Activated CD8-positive, alpha-beta memory T cell treated with anti-CD3 and anti-CD28 coated beads, Interleukin-2, amount 10 ng/mL, durations not matched to agents 7 days and 5 days (primary cell): ENCODE results near the gene EBF3. TPM values are rescaled to one million over a fixed set of nuclear protein-coding genes. Genes with fewer than 3 reads are reported as not detected.
"Not testable (repeated sequence)": the region's sequence is repeated elsewhere in the genome, so short reads cannot be mapped to it uniquely, and the experiment has no call there.

Source experiments
- ATAC-seq: fragments of 150-1000 bp; cut with Tn5 transposase; one replicate; pipeline ENCODE4 v1.10.0; 2021; ENCODE audit warnings: moderate library complexity
- CTCF ChIA-PET: fragments of 350-600 bp; sonication (Branson Sonifier 250); formaldehyde crosslinking; loops from one replicate; lab custom pipeline; 2021; ENCODE audit warnings: antibody characterized with exemption; lab: Charles Lee
- DNase-seq: peaks from one replicate; pipeline ENCODE4 v3.0.0-alpha.2; 2020
- H3K27ac Mint-ChIP-seq: one replicate; pipeline ENCODE4 v1.8.0; 2021; ENCODE audit warnings: mild to moderate bottlenecking, mixed read lengths
- H3K27me3 Mint-ChIP-seq: one replicate; pipeline ENCODE4 v1.8.0; 2021; ENCODE audit warnings: mixed read lengths
- H3K36me3 Mint-ChIP-seq: one replicate; pipeline ENCODE4 v1.8.0; 2021; ENCODE audit warnings: mild to moderate bottlenecking, mixed read lengths
- H3K4me1 Mint-ChIP-seq: one replicate; pipeline ENCODE4 v1.8.0; 2021; ENCODE audit warnings: mixed read lengths
- H3K4me3 Mint-ChIP-seq: one replicate; pipeline ENCODE4 v1.8.0; 2021; ENCODE audit warnings: mild to moderate bottlenecking, moderate library complexity, mixed read lengths
- H3K9me3 Mint-ChIP-seq: one replicate; pipeline ENCODE4 v1.8.0; 2022; ENCODE audit warnings: low read depth, mixed read lengths
- total RNA-seq, 2 experiments: library from RNA; stranded (reverse); gene quantifications; one replicate each; pipeline ENCODE4 v1.2.3, GENCODE V29; 2021

The EBF3 gene
- total RNA-seq, 2 experiments from 2014 or later = not detected

DNA sequence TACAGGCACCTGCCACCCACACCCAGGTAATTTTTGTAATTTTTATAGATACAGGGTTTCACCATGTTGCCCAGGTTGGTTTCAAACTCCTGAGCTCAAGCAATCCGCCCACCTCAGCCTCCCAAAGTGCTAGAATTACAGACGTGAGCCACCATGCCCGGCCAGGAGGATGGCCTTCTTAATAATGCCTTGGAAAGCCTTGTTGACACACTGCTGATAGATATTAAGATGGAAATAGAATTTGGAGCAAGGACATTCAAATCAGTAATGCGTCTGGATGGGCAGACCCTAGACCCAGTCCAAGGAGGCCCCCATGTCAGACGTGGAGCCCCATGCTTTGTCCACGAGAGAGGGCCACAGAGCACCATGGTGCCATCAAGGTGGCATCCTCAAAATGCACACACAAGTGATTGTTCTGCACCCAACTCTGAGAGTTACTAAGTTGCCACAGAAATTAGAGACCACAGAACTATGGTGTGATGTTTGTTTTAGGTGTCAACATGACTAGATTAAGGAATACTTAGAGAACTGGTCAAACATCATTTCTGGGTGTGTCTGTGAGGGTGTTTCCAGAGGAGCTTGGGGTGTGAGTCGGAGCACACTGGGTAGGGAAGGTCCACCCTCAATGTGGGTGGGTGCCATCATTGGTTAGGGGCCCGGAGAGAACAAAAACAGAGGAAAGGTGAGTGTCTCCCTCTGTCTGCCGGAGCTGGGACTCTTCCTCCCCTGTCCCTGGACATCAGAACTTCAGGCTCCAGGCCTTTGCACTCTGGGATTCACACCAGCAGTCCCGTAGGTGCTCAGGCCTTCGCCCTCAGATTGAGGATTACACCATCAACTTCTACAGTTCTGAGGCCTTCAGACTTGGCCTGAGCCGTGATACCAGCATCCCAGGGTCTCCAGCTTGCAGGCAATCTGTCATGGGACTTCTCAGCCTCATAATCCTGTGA is 34.5 kb downstream of the EBF3 start:
- Mint-ChIP-seq H3K4me3 (no peak overlapping the region), H3K27ac (no peak overlapping the region)

DNA sequence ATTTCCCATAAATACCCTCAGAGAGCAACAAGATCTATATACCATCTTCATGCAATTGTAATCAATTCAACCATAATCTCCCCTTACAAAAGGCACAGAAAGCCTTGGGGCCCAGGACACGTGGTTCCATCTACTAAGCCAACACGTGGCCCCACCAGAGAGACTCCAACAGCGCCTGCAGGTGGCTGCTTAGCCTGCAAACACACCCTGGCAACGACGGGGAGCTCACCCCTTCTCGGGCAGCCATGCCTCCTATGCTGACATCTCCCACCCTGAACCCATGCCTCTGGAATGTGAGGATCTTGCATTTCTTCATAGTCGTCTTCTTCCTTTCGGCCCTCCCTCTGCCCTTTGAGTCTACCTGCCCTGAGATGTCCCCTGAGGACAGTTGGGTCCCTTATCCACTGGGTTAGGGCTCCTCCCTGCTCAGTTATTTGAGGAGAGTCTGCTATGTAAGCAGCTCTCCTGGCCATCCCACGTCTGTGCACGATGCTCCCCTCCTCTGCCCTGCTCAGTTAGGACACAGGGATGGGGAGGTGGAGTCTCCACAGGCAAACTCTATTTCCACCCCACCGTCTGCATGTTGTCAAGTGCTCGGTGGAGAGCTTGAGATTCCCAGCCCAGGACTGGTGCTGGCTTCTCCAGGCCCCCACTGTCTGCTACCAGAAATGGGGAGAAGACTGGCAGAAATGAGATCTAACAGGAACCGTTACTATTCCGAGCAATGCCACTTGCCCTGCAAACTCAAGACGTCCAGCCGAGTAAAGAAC is 36.5 kb downstream of the EBF3 start:
- Mint-ChIP-seq H3K27ac (no peak overlapping the region), H3K9me3 (no peaks in the 10 kb centered on the region), H3K36me3 (no peaks in the 10 kb centered on the region), H3K4me3 (no peak overlapping the region), H3K27me3 (no peaks in the 10 kb centered on the region), H3K4me1 (no peaks in the 10 kb centered on the region)
- DNase-seq (no peak), ATAC-seq (no peak)
- CTCF ChIA-PET = no interaction called here

More for the DNA sequence above, 34.5 kb downstream of the EBF3 start:
- H3K27me3 Mint-ChIP-seq = no peaks in the 10 kb centered on the region
- ATAC-seq = no peak
- CTCF ChIA-PET = no interaction called here
- no peaks in the 10 kb centered on the region for H3K9me3 Mint-ChIP-seq
- H3K4me1 Mint-ChIP-seq = no peaks in the 10 kb centered on the region
- H3K36me3 Mint-ChIP-seq = no peaks in the 10 kb centered on the region
- DNase-seq = no peak

DNA sequence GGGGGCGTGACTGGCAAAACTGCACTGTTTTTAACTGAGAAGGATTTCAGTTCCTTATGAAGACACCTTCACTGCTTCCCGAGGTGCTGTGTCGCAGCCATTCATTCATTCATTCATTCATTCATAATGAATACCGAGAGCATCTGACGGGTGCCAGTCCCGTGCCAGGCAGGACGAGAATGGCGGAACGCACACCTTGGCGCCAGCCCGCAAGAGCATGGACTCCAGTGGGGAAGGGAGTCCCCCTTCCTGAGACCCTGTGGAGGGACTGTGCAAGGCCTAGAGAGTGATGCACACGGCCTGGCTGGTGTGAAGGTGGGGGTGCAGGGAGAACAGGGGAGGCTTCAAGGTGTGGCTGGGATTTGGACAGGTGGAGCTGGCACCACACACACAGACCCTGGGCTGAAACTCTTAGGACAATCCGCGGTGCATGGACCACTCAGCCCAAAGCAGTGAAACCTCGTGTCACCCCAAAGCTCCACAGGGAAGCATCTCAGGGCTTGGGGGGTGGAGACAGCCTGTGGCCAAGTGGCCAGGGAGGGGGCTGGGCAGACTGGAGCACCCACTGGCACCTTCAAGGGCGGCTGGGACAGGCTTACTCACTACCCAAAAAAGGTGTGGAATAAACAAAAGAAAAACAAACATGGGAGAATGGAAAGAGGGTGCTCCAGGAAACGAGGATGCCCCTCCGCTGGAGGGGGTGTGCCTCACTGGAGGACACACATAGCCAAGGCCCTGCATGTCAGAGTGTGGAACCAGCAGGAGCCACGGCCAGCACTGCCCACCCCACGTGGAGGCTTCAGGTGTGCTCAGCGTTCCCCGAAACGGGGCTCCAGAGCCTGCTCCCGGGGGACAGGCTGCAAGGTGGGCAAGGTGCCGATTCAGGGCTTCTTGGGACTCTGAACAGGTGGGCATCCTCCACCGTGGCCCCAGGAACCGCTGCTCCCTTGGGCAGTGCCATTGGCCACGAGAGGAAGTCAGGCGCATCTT is 37.7 kb downstream of the EBF3 start:
- H3K4me1 Mint-ChIP-seq = no peaks in the 10 kb centered on the region
- no peaks in the 10 kb centered on the region for H3K27me3 Mint-ChIP-seq
- H3K9me3 Mint-ChIP-seq = no peaks in the 10 kb centered on the region
- ATAC-seq (no peak), DNase-seq (no peak)
- H3K4me3 Mint-ChIP-seq = no peak overlapping the region
- CTCF ChIA-PET = no interaction called here
- H3K27ac Mint-ChIP-seq = no peak overlapping the region
- H3K36me3 Mint-ChIP-seq = no peaks in the 10 kb centered on the region

DNA sequence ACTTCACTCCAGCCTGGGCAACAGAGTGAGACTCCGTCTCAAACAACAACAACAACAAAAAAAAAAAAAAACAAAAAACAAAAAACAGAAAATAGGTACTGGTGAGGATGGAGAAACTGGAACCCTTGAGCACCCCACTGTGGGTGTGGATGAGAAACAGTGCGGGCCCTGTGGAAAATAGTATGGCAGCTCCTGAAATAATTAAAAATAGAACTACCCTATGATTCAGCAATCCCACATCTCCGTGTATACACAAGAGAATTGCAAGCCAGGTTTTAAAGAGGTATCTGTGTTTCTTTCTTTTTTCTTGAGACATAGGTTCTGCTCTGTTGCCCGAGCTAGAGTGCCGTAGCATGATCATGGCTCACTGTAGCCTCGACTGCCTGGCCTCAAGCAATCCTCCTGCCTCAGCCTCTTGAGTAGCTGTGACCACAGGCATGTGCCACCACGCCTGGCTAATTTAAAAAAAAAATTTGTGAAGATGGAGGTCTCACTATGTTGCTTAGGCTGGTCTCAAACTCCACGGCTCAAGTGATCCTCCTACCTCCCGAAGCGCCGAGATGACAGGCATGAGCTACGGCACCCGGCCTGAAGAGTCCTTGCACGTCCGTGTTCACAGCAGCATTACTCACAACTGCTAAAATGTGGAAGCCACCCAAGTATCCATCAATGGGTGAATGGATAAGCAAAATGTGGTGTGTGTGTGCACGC is 39.5 kb downstream of the EBF3 start:
- CTCF ChIA-PET = interaction anchor here (0.7 kb wide), 1 partner anchor 34 kb away, joined by 3 read pairs; no protein-coding TSS in a partner anchor
- no peak overlapping the region for H3K27ac Mint-ChIP-seq
- DNase-seq (no peak), ATAC-seq (no peak)
- H3K9me3 Mint-ChIP-seq = no peaks in the 10 kb centered on the region
- no peaks in the 10 kb centered on the region for H3K4me1 Mint-ChIP-seq
- no peak overlapping the region for H3K4me3 Mint-ChIP-seq
- no peaks in the 10 kb centered on the region for H3K27me3 Mint-ChIP-seq
- H3K36me3 Mint-ChIP-seq = no peaks in the 10 kb centered on the region

DNA sequence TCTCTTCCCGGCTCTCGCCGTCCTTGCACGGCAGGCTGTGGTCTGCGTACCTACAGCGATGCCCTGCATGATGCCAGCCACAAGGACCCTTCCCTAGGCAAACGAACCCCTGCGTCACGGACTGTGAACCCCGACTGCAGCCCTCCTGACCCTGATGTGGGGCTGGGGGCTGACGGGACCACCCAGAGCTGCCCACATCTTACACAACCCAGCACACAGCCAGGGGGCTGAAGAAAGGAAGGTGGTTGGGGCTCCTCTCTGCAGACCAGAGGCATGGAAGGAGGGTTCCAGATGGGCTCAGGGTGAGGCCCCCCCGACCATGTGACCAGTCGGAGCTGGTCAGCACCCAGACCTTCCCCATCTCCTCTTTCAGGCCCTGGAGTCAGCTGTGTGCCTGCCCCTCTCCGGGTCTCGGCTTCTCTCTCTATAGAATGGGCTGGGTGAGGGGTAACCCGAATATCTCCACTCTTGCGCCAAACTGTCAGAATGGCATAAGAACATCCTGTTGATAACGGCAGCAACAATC is 41.4 kb downstream of the EBF3 start:
- DNase-seq = no peak
- no peaks in the 10 kb centered on the region for H3K36me3 Mint-ChIP-seq
- H3K4me1 Mint-ChIP-seq = no peaks in the 10 kb centered on the region
- H3K27me3 Mint-ChIP-seq = no peaks in the 10 kb centered on the region
- ATAC-seq = no peak
- no peaks in the 10 kb centered on the region for H3K9me3 Mint-ChIP-seq
- CTCF ChIA-PET = no interaction called here
- no peak overlapping the region for H3K4me3 Mint-ChIP-seq
- H3K27ac Mint-ChIP-seq = no peak overlapping the region

DNA sequence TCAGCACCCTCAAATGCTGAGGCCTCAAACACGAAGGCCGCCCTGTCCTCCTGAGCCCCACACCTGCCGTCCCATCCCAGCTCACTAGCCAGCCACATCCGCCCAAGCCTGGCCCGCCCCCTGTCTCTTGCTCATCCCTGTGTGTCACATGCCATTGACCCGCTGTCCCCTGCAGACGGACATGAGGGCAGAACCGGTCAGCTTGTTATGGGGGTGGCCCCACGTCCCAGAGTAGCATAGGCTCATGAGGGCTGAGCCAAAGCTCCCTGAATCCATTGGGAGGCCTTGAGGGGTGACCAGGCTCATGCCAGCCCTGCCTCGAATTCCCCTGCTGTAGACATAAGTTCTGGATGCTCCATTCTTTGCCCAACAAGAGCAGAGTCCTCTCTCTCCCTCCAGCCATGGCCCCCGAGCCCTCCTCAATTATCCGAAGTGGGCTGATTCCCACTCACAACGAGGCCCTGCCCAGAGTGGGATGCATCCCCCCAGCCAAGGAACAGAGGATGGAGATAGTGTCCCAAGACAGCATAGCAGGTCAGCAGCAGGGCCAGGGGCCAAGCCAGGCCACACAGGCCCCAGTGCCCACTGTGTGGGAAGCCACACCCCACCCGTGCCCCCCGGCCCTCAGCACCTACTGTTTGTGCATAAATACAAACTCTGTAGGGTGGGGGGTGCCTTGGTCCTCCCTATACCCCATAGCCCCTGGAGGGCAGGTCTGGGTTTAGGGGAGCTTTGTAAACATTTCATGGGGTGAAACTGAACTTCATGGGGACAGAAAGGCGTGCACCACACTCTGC is 42.1 kb downstream of the EBF3 start:
- ATAC-seq (no peak), DNase-seq (no peak)
- Mint-ChIP-seq H3K4me3 (no peak overlapping the region), H3K36me3 (no peaks in the 10 kb centered on the region), H3K27ac (no peak overlapping the region), H3K4me1 (no peaks in the 10 kb centered on the region), H3K9me3 (no peaks in the 10 kb centered on the region), H3K27me3 (no peaks in the 10 kb centered on the region)
- CTCF ChIA-PET = no interaction called here

DNA sequence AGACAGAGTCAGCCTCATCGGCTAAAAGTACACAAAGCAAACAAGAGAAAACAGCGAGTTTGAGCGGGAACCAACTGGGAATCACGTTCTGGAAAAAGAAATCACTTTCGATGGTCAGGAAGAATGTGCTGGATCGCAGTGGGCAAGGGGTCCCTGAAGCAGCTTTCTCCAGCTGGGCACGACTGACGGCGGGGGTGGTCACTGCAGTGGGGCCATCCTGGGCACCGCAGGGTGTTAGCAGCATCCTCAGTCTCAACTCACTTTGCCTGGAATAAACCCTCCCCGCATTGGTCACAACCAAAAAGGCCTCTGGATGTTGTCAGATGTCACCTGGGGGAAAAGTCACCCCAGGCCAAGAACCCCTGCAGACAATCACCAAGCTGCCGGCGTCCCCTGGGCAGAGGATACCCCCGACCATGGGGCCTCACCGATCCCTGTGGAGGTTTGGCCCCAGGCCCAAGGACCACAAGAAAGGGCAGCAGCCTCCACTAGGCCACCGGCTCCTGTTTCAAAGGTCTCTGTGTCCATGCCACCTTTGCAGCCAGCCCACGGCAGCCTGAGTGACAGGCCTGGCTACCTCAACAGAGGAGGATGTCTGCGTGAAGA is 42.9 kb downstream of the EBF3 start:
- Mint-ChIP-seq H3K27me3 (no peaks in the 10 kb centered on the region), H3K9me3 (no peaks in the 10 kb centered on the region), H3K36me3 (no peaks in the 10 kb centered on the region), H3K4me1 (no peaks in the 10 kb centered on the region), H3K4me3 (no peak overlapping the region), H3K27ac (no peak overlapping the region)
- ATAC-seq (no peak), DNase-seq (no peak)
- CTCF ChIA-PET = no interaction called here

DNA sequence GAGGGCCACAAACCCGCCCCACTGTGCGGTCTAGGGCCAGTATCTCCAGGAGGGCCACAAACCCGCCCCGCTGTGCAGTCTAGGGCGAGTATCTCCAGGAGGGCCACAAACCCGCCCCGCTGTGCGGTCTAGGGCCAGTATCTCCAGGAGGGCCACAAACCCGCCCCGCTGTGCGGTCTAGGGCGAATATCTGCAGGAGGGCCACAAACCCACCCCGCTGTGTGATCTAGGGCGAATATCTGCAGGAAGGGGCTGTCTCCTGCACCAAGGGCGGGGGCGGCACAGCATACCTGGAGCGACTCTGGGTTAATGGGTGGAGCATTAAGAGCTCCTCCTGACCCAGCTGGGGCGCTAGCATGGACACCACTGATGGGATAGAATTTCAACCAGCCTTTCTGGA is 43.9 kb downstream of the EBF3 start:
- H3K27ac Mint-ChIP-seq, H3K4me1 Mint-ChIP-seq, ATAC-seq, H3K36me3 Mint-ChIP-seq, CTCF ChIA-PET, H3K9me3 Mint-ChIP-seq, H3K27me3 Mint-ChIP-seq, H3K4me3 Mint-ChIP-seq, DNase-seq: not testable (repeated sequence)

DNA sequence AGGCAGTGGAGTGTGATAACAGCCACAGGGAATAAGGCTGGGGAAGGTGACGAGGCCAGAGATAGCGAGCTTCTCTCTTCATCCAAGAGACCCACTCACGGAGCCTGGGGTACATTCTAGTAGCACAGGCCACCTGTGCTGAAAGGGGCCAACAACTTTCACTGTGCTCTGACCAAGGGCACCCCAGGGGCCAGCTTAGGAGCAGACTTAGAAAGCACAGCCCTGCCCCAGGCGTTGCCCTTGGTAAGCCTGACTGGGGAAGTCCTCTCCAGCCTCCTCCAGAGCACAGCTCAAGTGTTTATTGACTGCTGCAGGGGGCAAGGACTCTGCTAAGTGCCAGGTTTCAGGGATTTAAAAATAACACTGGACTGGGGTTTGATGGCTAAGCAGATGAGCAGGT is 44.7 kb downstream of the EBF3 start:
- no peak for ATAC-seq
- H3K9me3 Mint-ChIP-seq = no peaks in the 10 kb centered on the region
- H3K4me1 Mint-ChIP-seq = no peaks in the 10 kb centered on the region
- H3K36me3 Mint-ChIP-seq = no peaks in the 10 kb centered on the region
- H3K27ac Mint-ChIP-seq = no peak overlapping the region
- CTCF ChIA-PET = no interaction called here
- H3K4me3 Mint-ChIP-seq = no peak overlapping the region
- no peak for DNase-seq
- no peaks in the 10 kb centered on the region for H3K27me3 Mint-ChIP-seq

DNA sequence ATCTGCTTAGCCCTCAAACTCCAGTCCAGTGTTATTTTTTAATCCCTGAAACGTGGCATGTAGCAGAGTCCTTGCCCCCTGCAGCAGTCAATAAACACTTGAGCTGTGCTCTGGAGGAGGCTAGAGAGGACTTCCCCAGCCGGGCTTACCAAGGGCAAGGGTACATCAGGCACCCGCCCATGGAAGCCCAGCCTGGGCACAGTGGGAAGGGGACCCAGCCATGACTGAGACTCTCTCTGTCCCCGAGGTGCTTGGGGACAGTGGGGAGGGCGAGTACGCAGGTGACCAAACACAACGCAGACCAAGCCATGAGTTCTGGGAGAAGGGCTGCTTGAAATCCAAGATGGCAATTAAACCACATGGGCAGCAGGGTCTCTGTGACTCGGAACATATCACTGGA is 45.2 kb downstream of the EBF3 start:
- no peaks in the 10 kb centered on the region for H3K9me3 Mint-ChIP-seq
- no peak overlapping the region for H3K4me3 Mint-ChIP-seq
- no peak for ATAC-seq
- H3K36me3 Mint-ChIP-seq = no peaks in the 10 kb centered on the region
- CTCF ChIA-PET = no interaction called here
- H3K27ac Mint-ChIP-seq = no peak overlapping the region
- H3K4me1 Mint-ChIP-seq = no peaks in the 10 kb centered on the region
- no peak for DNase-seq
- H3K27me3 Mint-ChIP-seq = no peaks in the 10 kb centered on the region

DNA sequence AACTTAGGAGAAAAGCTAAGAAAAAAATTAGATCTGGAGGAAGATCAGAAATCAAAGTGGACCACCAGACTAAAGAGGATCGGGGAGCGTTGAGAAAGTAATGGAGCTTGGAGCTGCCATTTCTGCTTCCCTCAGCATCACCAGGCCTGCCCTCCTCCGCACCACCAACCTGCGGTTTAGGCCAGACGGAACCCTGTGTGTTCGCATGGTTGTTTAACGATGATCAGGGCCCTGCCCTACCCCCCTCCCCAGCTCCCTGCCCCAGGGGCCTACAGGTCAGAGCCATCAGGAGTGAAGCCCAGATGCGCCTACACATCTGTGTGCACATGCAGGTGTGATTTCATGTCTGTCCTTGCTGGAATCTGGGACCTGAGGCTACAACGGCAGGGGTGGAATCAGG is 45.7 kb downstream of the EBF3 start:
- CTCF ChIA-PET = no interaction called here
- Mint-ChIP-seq H3K27me3 (no peaks in the 10 kb centered on the region), H3K9me3 (no peaks in the 10 kb centered on the region), H3K36me3 (no peaks in the 10 kb centered on the region), H3K27ac (no peak overlapping the region), H3K4me1 (no peaks in the 10 kb centered on the region), H3K4me3 (no peak overlapping the region)
- DNase-seq (no peak), ATAC-seq (no peak)
